HG03469 (cell line): ENCODE data around the gene VPS51.

Experiments
- ATAC-seq: cut with Tn5 transposase; IDR thresholded peaks from one replicate; pipeline ENCODE4 v1.9.1; 2021; ENCODE audit warnings: mild to moderate bottlenecking, moderate library complexity, moderate number of reproducible peaks; ENCODE audit not compliant: unreplicated experiment

VPS51 gene

DNA sequence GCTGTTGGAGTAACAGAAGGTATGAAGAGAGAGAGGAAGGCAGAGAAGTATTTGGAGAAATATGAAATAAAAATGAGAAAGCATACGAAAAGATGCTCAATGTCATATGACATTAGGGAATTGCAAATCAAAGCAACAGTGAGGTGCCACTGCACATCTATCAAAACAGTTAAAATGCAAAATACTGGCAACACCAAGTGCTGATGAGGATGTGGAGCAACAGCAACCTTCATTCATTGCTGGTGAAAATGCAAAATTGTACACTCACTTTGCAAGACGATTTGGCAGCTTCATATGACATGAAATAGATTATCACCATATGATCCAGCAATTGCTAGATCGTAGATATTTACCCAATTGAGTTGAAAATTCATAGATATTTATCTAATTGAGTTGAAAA, 64.6 kb downstream of the VPS51 start:
- no peak for ATAC-seq
